ENCODE data around the gene MAML2. TPM values are rescaled to one million over a fixed set of nuclear protein-coding genes. Genes with fewer than 3 reads are reported as not detected.

The MAML2 gene
- total RNA-seq, 2 experiments from 2014 or later = 0.15 to 1.0 TPM

DNA sequence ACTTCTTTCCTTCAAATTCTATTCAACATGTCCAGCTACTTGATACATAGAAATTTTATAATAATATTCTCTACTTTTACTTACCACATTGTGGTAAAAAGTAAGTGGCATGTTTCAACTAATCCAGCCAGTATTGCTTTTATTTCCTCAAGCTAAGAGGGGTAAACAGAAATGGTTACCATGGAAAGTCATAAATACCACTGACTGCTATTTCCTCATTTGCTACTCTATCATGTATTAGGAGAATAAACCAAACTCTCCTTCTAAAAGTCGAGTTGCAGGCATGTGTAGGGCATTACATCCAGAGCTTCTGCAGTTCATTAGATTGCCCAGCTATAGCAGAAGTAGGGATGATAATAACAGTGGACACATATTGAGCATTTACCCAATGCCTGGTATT is 208.4 kb downstream of the MAML2 start:
- Histone ChIP-seq H3K9me3 (ENCODE audit: low read length) (no peaks in the 10 kb centered on the region), H4K20me1 (ENCODE audit: insufficient read depth, low read length) (no peaks in the 10 kb centered on the region), H3K4me1 (ENCODE audit: insufficient read depth, low read length, poor library complexity, severe bottlenecking) (no peaks in the 10 kb centered on the region), H3K4me2 (ENCODE audit: low read length) (no peak overlapping the region), H3K36me3 (ENCODE audit: insufficient read depth, low read length) (no peaks in the 10 kb centered on the region), H3K27ac (ENCODE audit: low read depth, low read length, poor library complexity, severe bottlenecking) (no peak overlapping the region), H3K4me3 (ENCODE audit: low read depth, low read length, poor library complexity, severe bottlenecking) (no peak overlapping the region), H3K9me2 (ENCODE audit: insufficient read depth, low read length) (no peaks in the 10 kb centered on the region), H2AFZ (ENCODE audit: low read length) (no peak overlapping the region), H3K79me2 (ENCODE audit: insufficient read depth, low read depth, low read length) (no peaks in the 10 kb centered on the region)
- no peak for DNase-seq (ENCODE audit: low spot score)
- intact Hi-C loops (cut with micrococcal nuclease; ENCODE audit: unreplicated experiment) = no loop called here
- ChIA-PET POLR2A (interaction anchor here (0.5 kb wide), 1 partner anchor 378 kb away, joined by 4 read pairs; no protein-coding TSS in a partner anchor), CTCF (ENCODE audit: unreplicated experiment) (no interaction called here)
- no TSS peak for BruUV-seq (replicated peaks)
- TF ChIP-seq, protein P1, sequence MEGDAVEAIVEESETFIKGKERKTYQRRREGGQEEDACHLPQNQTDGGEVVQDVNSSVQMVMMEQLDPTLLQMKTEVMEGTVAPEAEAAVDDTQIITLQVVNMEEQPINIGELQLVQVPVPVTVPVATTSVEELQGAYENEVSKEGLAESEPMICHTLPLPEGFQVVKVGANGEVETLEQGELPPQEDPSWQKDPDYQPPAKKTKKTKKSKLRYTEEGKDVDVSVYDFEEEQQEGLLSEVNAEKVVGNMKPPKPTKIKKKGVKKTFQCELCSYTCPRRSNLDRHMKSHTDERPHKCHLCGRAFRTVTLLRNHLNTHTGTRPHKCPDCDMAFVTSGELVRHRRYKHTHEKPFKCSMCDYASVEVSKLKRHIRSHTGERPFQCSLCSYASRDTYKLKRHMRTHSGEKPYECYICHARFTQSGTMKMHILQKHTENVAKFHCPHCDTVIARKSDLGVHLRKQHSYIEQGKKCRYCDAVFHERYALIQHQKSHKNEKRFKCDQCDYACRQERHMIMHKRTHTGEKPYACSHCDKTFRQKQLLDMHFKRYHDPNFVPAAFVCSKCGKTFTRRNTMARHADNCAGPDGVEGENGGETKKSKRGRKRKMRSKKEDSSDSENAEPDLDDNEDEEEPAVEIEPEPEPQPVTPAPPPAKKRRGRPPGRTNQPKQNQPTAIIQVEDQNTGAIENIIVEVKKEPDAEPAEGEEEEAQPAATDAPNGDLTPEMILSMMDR (conservative IDR thresholded peaks at IDR 0.05; ENCODE audit: low read length) = no peak
- TF ChIP-seq EZH2phosphoT487 (IDR thresholded peaks at IDR 0.05; ENCODE audit: borderline replicate concordance, low read depth, low read length) = no peak

DNA sequence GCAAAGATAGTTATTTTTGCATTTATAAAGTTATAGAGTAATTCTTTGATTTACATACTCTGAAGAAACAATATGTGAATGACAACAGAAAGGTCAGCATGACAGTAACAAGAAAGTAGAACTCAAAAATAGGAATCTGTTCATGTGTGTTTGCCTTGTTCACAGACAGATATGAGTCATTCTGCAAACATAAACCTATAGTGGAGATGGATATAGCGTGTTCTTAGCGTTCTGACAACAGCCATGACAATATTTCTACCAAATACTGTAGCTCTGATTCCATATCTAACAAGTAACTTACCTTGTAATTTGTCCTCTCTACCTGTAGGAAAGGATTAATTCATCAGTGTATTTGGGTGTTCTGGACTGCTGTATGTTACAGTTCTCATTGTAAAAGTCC is 210.6 kb downstream of the MAML2 start:
- Histone ChIP-seq H3K4me2 (ENCODE audit: low read length) (no peak overlapping the region), H3K27ac (ENCODE audit: low read depth, low read length, poor library complexity, severe bottlenecking) (no peak overlapping the region), H3K9me3 (ENCODE audit: low read length) (no peaks in the 10 kb centered on the region), H3K9me2 (ENCODE audit: insufficient read depth, low read length) (no peaks in the 10 kb centered on the region), H4K20me1 (ENCODE audit: insufficient read depth, low read length) (no peaks in the 10 kb centered on the region), H2AFZ (ENCODE audit: low read length) (no peak overlapping the region), H3K4me3 (ENCODE audit: low read depth, low read length, poor library complexity, severe bottlenecking) (no peak overlapping the region), H3K4me1 (ENCODE audit: insufficient read depth, low read length, poor library complexity, severe bottlenecking) (no peaks in the 10 kb centered on the region), H3K79me2 (ENCODE audit: insufficient read depth, low read depth, low read length) (no peaks in the 10 kb centered on the region), H3K36me3 (ENCODE audit: insufficient read depth, low read length) (no peaks in the 10 kb centered on the region)
- no peak for DNase-seq (ENCODE audit: low spot score)
- TF ChIP-seq EZH2phosphoT487 (IDR thresholded peaks at IDR 0.05; ENCODE audit: borderline replicate concordance, low read depth, low read length) = no peak
- TF ChIP-seq, protein P1 (conservative IDR thresholded peaks at IDR 0.05; ENCODE audit: low read length) = no peak
- intact Hi-C loops (cut with micrococcal nuclease; ENCODE audit: unreplicated experiment) = no loop called here
- BruUV-seq (replicated peaks) = no TSS peak
- CTCF ChIA-PET (ENCODE audit: unreplicated experiment) = no interaction called here
- POLR2A ChIA-PET = interaction anchor here (0.6 to 1.2 kb wide), 2 partner anchors 19 to 345 kb away, joined by 4 to 9 read pairs; no protein-coding TSS in a partner anchor

DNA sequence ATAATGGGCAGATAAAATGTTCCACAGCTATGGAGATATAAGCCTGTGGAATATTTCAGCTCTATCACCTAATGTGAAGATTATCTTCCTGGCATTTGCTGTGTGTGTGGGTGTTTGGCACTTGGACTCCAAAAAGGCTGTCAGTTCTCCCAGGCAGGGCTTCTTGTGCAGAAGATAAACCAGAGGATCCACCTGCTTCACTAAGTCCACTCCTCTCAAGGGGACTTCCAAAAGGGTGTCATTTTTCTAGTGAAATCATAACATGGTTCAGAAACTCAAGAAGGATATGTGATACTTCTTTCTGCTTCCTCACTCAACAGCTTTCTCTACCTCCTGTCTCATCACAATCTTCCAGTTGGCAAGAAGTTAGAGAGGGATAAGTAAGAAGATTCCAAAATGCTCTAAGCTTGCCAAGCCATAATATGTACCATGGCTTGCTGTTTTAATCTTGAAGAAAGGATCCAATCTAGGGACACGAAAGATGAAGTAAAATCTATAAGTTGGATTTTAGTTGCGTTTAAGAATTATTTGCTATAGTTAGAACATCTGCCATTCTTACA is 212.9 kb downstream of the MAML2 start:
- ChIA-PET POLR2A (interaction anchor here (0.6 to 0.7 kb wide), 3 partner anchors 10 to 105 kb away, joined by 3 to 5 read pairs (median 3); no protein-coding TSS in a partner anchor), CTCF (ENCODE audit: unreplicated experiment) (no interaction called here)
- Histone ChIP-seq H3K27ac (ENCODE audit: low read depth, low read length, poor library complexity, severe bottlenecking) (no peak overlapping the region), H3K4me3 (ENCODE audit: low read depth, low read length, poor library complexity, severe bottlenecking) (no peak overlapping the region), H3K36me3 (ENCODE audit: insufficient read depth, low read length) (no peaks in the 10 kb centered on the region), H2AFZ (ENCODE audit: low read length) (no peak overlapping the region), H4K20me1 (ENCODE audit: insufficient read depth, low read length) (no peaks in the 10 kb centered on the region), H3K9me3 (ENCODE audit: low read length) (no peaks in the 10 kb centered on the region), H3K4me1 (ENCODE audit: insufficient read depth, low read length, poor library complexity, severe bottlenecking) (no peaks in the 10 kb centered on the region), H3K4me2 (ENCODE audit: low read length) (no peak overlapping the region), H3K9me2 (ENCODE audit: insufficient read depth, low read length) (no peaks in the 10 kb centered on the region), H3K79me2 (ENCODE audit: insufficient read depth, low read depth, low read length) (no peaks in the 10 kb centered on the region)
- intact Hi-C loops (cut with micrococcal nuclease; ENCODE audit: unreplicated experiment) = no loop called here
- BruUV-seq (replicated peaks) = no TSS peak
- DNase-seq (ENCODE audit: low spot score) = no peak
- TF ChIP-seq, protein P1 (conservative IDR thresholded peaks at IDR 0.05; ENCODE audit: low read length) = no peak
- no peak for TF ChIP-seq EZH2phosphoT487 (IDR thresholded peaks at IDR 0.05; ENCODE audit: borderline replicate concordance, low read depth, low read length)
